Myocyte (in vitro differentiated cells): ENCODE measurements around the gene ADORA2B. TPM values are rescaled to one million over a fixed set of nuclear protein-coding genes. Genes with fewer than 3 reads are reported as not detected.

ENCODE experiments used
- total RNA-seq: library from RNA; depleted of rRNA; stranded (reverse); fragments of >200 nt; gene quantifications from 2 replicates; pipeline ENCODE4 v1.2.3, GENCODE V29; 2014

ADORA2B gene
- total RNA-seq, 1 donor from 2014 or later, result 6.3 TPM

Other genes starting within 250 kb of the ADORA2B start
- gene ZNF286A, start 245.4 kb upstream of the ADORA2B start, total RNA-seq, result 36.0 and 55.3 TPM in 2 replicates
- gene TBC1D26, start 212.8 kb upstream of the ADORA2B start, total RNA-seq, result 0.05 TPM in 1 of 2 replicates, not detected in the other
- 25.2 and 35.7 TPM in 2 replicates for gene ZSWIM7, start 54.6 kb downstream of the ADORA2B start, total RNA-seq
- 54.7 and 69.2 TPM in 2 replicates for gene TTC19, start 54.7 kb downstream of the ADORA2B start, total RNA-seq